Endodermal cell (in vitro differentiated cells): ENCODE results near the gene LHPP. TPM values are rescaled to one million over a fixed set of nuclear protein-coding genes. Genes with fewer than 3 reads are reported as not detected.

ENCODE experiments used
- DNase-seq: peaks from one replicate; pipeline ENCODE4 v3.0.0-alpha.2; 2017
- H3K27ac ChIP-seq: 2 replicates; pipeline ENCODE4 v1.5.1; 2013; ENCODE audit warnings: mild to moderate bottlenecking, low read depth, low read length, moderate library complexity
- H3K27me3 ChIP-seq: 2 replicates; pipeline ENCODE4 v1.6.1; 2013; ENCODE audit warnings: mild to moderate bottlenecking, low read length, moderate library complexity; ENCODE audit not compliant: insufficient read depth, control insufficient read depth, poor library complexity, severe bottlenecking
- H3K36me3 ChIP-seq: 2 replicates; pipeline ENCODE4 v1.7.0; 2013; ENCODE audit warnings: mild to moderate bottlenecking, low read length, moderate library complexity; ENCODE audit not compliant: control insufficient read depth, insufficient read depth
- H3K4me1 ChIP-seq: one replicate; pipeline ENCODE4 v1.7.0; 2013; ENCODE audit warnings: low read length; ENCODE audit not compliant: control insufficient read depth, insufficient read depth
- H3K4me3 ChIP-seq: 2 replicates; pipeline ENCODE4 v1.5.1; 2013; ENCODE audit warnings: mild to moderate bottlenecking, low read length, moderate library complexity
- H3K9ac ChIP-seq: 2 replicates; pipeline ENCODE4 v1.6.1; 2013; ENCODE audit warnings: mild to moderate bottlenecking, low read length, moderate library complexity; ENCODE audit not compliant: poor library complexity, severe bottlenecking; ENCODE audit errors: extremely low read depth
- H3K9me3 ChIP-seq: 2 replicates; pipeline ENCODE4 v1.6.1; 2013; ENCODE audit warnings: mild to moderate bottlenecking, low read length, moderate library complexity; ENCODE audit not compliant: control insufficient read depth
- H3K27ac Mint-ChIP-seq: 2 replicates; pipeline ENCODE4 v1.8.0; 2020; ENCODE audit warnings: mixed read lengths
- H3K27me3 Mint-ChIP-seq: 2 replicates; pipeline ENCODE4 v1.8.0; 2021; ENCODE audit warnings: mild to moderate bottlenecking, mixed read lengths; ENCODE audit not compliant: insufficient read depth
- H3K36me3 Mint-ChIP-seq: 2 replicates; pipeline ENCODE4 v1.8.0; 2020; ENCODE audit warnings: low read depth, mixed read lengths
- H3K4me1 Mint-ChIP-seq: 2 replicates; pipeline ENCODE4 v1.8.0; 2020; ENCODE audit warnings: mixed read lengths
- H3K4me3 Mint-ChIP-seq: 2 replicates; pipeline ENCODE4 v1.8.0; 2020; ENCODE audit warnings: mild to moderate bottlenecking, moderate library complexity, mixed read lengths
- H3K9me3 Mint-ChIP-seq: 2 replicates; pipeline ENCODE4 v1.8.0; 2020; ENCODE audit warnings: mild to moderate bottlenecking, mixed read lengths
- CTCF ChIP-seq: fragments of 200-600 bp; sonication (generic); conservative IDR thresholded peaks from 2 replicates; pipeline ENCODE4 v1.5.0; 2021; ENCODE audit warnings: antibody characterized with exemption, mild to moderate bottlenecking
- WGBS, 2 experiments: methylation state at CpG; one replicate each; pipeline versions ENCODE4 v1.1.5 to v1.1.7; 2013; ENCODE audit warnings: missing lambda C conversion rate in 2 of 2, mixed read lengths in 1 of 2; ENCODE audit not compliant: insufficient coverage in 1 of 2, insufficient read length in 1 of 2; 5-methylcytosine and 5-hydroxymethylcytosine counted together
- total RNA-seq, 2 donors: library from RNA; stranded (reverse); fragmentation: NEBNext Ultra II Directional in 1 of 2; extraction: Animal tissue kit (Norgen Biotek cat#: 25700) in 1 of 2; gene quantifications; 2 replicates in 1 of 2; 3 replicates in 1 of 2; pipeline ENCODE4 v1.2.1, GENCODE V29; 2021

The LHPP gene
- total RNA-seq, 2 donors from 2014 or later, result 23.3 to 24.8 TPM

DNA sequence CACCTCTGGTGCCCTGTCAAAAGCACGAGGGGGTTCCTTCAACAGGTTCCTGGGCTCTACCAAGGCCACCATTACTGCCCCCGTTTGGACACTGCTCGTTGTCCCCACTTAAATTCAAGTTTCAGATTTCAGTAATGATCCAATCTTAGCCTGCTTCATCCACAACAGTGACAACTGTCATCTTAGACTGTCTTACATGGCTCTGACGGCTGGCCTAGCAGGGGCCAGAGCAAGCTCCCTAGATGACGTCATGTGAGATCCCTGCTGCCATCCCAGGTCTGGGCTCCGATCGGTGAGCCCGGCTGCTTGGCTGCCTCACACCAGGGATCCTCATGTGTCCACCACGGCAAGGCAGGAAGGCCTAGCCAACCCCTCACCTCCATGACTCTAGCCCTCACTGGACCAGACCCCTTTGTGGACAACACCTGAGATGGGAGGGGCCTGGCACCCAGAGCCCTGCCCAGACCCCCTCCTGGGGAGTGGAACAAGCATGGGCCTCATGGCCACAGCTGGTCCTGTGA is 200.1 kb downstream of the LHPP start:
- Mint-ChIP-seq H3K4me3 (no peak overlapping the region), H3K9me3 (no peaks in the 10 kb centered on the region), H3K27ac (no peak overlapping the region), H3K27me3 (no peaks in the 10 kb centered on the region), H3K36me3 (no peaks in the 10 kb centered on the region), H3K4me1 (no peaks in the 10 kb centered on the region)
- no peaks in the 10 kb centered on the region for H3K36me3 ChIP-seq
- H3K9ac ChIP-seq, result no peak overlapping the region
- no peaks in the 10 kb centered on the region for H3K27me3 ChIP-seq
- no peaks in the 10 kb centered on the region for H3K9me3 ChIP-seq
- WGBS, 2 experiments, result 92 to 96% methylated on average over 4 to 9 of the region's 9 CpGs
- no peak overlapping the region for H3K27ac ChIP-seq
- H3K4me1 ChIP-seq, result no peaks in the 10 kb centered on the region
- H3K4me3 ChIP-seq, result no peak overlapping the region
- no peak for DNase-seq
- TF ChIP-seq CTCF, result no peak

- no peaks in the 10 kb centered on the region for H3K9me3 Mint-ChIP-seq
- Histone ChIP-seq H3K9ac (no peak overlapping the region), H3K9me3 (no peaks in the 10 kb centered on the region), H3K36me3 (peaks cover 4% of the 10 kb centered on the region), H3K27ac (no peak overlapping the region), H3K4me3 (no peak overlapping the region), H3K27me3 (no peaks in the 10 kb centered on the region), H3K4me1 (no peaks in the 10 kb centered on the region)
- WGBS, 2 experiments, result 94 to 98% methylated on average over 8 of the region's 8 CpGs
- no peaks in the 10 kb centered on the region for H3K27me3 Mint-ChIP-seq
- no peak overlapping the region for H3K4me3 Mint-ChIP-seq
- no peak overlapping the region for H3K27ac Mint-ChIP-seq
- no peak for DNase-seq
- H3K4me1 Mint-ChIP-seq, result peaks cover 8% of the 10 kb centered on the region
- no peaks in the 10 kb centered on the region for H3K36me3 Mint-ChIP-seq
- no peak for TF ChIP-seq CTCF
Measured at GRCh38 chr10:124663228-124663627, 201.6 kb downstream of the LHPP start.

Other genes starting within 250 kb of the LHPP start
- gene OAT, start 42.9 kb upstream of the LHPP start, total RNA-seq, result 10 to 100 TPM; 58.6 to 71.6 TPM
- gene NKX1-2, start 11.8 kb upstream of the LHPP start, total RNA-seq, result 1 to 10 TPM; 2.3 to 3.3 TPM